DOHH2 (cell line): ENCODE measurements around the gene NPAP1.
"Not testable (repeated sequence)": the region's sequence is repeated elsewhere in the genome, so short reads cannot be mapped to it uniquely, and the experiment has no call there.

ENCODE experiments used
- EZH2phosphoT487 ChIP-seq: fragments of 200-600 bp; sonication (generic); IDR thresholded peaks from 2 replicates; pipeline ENCODE4 v1.6.1; 2017; ENCODE audit warnings: borderline replicate concordance, mild to moderate bottlenecking, antibody characterized with exemption, low read length, moderate library complexity, mixed read lengths
- TF ChIP-seq, protein P1 (sequence below): fragments of 200-600 bp; sonication (generic); IDR thresholded peaks from one replicate; pipeline ENCODE4 v1.5.1; 2014; ENCODE audit warnings: antibody characterized with exemption, mild to moderate bottlenecking, low read depth, low read length; ENCODE audit not compliant: poor library complexity, severe bottlenecking

DNA sequence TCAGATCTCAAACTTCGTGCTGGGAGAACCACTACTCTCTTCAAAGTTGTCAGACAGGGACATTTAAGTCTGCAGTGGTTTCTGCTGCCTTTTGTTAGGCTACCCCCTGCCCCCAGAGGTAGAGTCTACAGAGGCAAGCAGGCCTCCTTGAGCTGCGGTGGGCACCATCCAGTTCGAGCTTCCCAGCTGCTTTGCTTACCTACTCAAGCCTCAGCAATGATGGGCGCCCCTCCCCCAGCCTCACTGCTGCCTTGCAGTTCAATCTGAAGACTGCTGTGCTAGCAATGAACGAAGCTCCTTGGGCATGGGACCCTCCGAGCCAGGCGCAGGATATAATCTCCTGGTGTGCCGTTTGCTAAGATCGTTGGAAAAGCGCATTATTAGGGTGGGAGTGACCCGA is 36.2 kb upstream of the NPAP1 start:
- TF ChIP-seq EZH2phosphoT487: not testable (repeated sequence)
- TF ChIP-seq, protein P1, sequence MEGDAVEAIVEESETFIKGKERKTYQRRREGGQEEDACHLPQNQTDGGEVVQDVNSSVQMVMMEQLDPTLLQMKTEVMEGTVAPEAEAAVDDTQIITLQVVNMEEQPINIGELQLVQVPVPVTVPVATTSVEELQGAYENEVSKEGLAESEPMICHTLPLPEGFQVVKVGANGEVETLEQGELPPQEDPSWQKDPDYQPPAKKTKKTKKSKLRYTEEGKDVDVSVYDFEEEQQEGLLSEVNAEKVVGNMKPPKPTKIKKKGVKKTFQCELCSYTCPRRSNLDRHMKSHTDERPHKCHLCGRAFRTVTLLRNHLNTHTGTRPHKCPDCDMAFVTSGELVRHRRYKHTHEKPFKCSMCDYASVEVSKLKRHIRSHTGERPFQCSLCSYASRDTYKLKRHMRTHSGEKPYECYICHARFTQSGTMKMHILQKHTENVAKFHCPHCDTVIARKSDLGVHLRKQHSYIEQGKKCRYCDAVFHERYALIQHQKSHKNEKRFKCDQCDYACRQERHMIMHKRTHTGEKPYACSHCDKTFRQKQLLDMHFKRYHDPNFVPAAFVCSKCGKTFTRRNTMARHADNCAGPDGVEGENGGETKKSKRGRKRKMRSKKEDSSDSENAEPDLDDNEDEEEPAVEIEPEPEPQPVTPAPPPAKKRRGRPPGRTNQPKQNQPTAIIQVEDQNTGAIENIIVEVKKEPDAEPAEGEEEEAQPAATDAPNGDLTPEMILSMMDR: not testable (repeated sequence)
